ENCODE measurements around the gene GSN.

GRCh38 chr9:121307976-121308375 lies 40.0 kb downstream of the GSN start:
- TF ChIP-seq CTCF (IDR thresholded peaks at IDR 0.05), result no peak
- TF ChIP-seq POLR2A (IDR thresholded peaks at IDR 0.05), result no peak

Measured in adrenal gland (tissue), 5 donors.